ENCODE data around the gene LRRC10. TPM values are rescaled to one million over a fixed set of nuclear protein-coding genes. Genes with fewer than 3 reads are reported as not detected.

LRRC10 gene
- total RNA-seq, 4 donors from 2014 or later = not detected

DNA sequence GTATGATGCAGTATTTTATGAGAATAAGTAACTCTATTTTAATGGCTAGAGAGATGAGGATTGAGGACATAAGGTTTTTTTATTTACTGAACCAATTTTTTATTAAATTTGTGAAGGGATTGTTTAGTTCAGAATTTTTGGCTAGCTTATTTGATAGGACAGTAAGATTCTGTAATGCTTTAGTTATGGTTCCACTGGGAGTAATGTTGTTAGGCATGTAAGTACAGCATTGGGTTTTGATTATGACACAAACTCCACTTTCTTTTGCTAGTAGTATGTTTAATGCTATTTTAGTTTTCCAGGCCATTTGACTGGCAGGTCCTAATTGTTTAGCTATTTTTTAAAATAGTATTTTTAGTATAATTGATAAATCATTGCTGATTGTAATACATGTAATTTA is 33.8 kb upstream of the LRRC10 start:
- Histone ChIP-seq H3K9me3 (no peaks in the 10 kb centered on the region), H3K4me3 (no peak overlapping the region), H3K4me1 (no peaks in the 10 kb centered on the region), H3K27me3 (no peaks in the 10 kb centered on the region), H3K36me3 (no peaks in the 10 kb centered on the region), H3K27ac (no peak overlapping the region)
- DNase-seq = no peak
- TF ChIP-seq POLR2A (IDR thresholded peaks at IDR 0.05) = no peak
- TF ChIP-seq, protein P1, sequence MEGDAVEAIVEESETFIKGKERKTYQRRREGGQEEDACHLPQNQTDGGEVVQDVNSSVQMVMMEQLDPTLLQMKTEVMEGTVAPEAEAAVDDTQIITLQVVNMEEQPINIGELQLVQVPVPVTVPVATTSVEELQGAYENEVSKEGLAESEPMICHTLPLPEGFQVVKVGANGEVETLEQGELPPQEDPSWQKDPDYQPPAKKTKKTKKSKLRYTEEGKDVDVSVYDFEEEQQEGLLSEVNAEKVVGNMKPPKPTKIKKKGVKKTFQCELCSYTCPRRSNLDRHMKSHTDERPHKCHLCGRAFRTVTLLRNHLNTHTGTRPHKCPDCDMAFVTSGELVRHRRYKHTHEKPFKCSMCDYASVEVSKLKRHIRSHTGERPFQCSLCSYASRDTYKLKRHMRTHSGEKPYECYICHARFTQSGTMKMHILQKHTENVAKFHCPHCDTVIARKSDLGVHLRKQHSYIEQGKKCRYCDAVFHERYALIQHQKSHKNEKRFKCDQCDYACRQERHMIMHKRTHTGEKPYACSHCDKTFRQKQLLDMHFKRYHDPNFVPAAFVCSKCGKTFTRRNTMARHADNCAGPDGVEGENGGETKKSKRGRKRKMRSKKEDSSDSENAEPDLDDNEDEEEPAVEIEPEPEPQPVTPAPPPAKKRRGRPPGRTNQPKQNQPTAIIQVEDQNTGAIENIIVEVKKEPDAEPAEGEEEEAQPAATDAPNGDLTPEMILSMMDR (IDR thresholded peaks at IDR 0.05) = no peak
- intact Hi-C loops (cut with DNase I; ENCODE audit: low total_unique reads) = no loop called here

DNA sequence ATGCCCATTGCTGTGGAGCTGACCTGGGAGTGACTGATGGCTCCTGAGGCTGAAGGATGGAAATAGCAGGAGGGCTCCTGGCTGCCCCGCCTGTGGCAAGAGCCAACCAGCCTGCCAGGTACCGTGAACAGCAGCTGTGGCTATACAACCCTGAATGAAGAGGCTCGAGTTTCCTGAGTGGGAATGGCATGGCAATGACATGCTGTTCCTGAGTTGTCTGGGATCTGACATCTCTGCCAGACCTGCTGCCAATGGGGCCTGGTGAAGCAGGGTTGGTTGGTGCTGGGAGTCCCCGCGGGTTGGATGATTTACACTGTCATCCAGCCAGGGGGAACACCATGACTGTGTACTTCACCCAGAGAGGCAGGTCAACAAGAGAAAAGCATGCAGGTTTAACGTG is 31.8 kb upstream of the LRRC10 start:
- no peak for DNase-seq
- no peak overlapping the region for H3K27ac ChIP-seq
- intact Hi-C loops (cut with DNase I; ENCODE audit: low total_unique reads) = no loop called here

DNA sequence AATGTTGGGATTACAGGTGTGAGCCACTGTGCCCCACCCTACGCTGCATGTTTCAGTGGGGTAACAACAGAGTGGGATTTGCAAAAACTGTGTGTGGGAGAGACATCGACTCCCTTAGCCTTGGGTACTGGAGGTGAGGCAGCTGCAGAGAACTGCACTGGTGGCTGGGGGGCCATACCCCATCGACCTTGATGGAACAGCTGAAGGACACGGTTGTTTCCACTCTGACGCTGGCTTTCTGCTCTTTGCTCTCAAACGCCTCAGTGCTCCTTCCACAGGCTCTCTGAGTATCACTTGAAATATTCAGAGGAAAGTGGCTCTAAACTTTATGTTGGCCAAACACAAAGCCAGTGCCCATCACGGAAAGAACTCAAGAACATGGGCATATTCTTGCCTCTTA is 30.8 kb upstream of the LRRC10 start:
- no peak for TF ChIP-seq POLR2A (IDR thresholded peaks at IDR 0.05)
- TF ChIP-seq, protein P1 (IDR thresholded peaks at IDR 0.05) = no peak
- intact Hi-C loops (cut with DNase I; ENCODE audit: low total_unique reads) = no loop called here
- Histone ChIP-seq H3K4me3 (no peak overlapping the region), H3K27me3 (no peaks in the 10 kb centered on the region), H3K4me1 (no peaks in the 10 kb centered on the region), H3K27ac (no peak overlapping the region), H3K36me3 (no peaks in the 10 kb centered on the region), H3K9me3 (no peaks in the 10 kb centered on the region)
- DNase-seq = no peak

More for the DNA sequence above, 31.8 kb upstream of the LRRC10 start:
- no peaks in the 10 kb centered on the region for H3K9me3 ChIP-seq
- H3K4me1 ChIP-seq = no peaks in the 10 kb centered on the region
- no peak overlapping the region for H3K4me3 ChIP-seq
- no peaks in the 10 kb centered on the region for H3K27me3 ChIP-seq
- TF ChIP-seq, protein P1 (IDR thresholded peaks at IDR 0.05) = no peak
- TF ChIP-seq POLR2A (IDR thresholded peaks at IDR 0.05) = no peak
- H3K36me3 ChIP-seq = no peaks in the 10 kb centered on the region

DNA sequence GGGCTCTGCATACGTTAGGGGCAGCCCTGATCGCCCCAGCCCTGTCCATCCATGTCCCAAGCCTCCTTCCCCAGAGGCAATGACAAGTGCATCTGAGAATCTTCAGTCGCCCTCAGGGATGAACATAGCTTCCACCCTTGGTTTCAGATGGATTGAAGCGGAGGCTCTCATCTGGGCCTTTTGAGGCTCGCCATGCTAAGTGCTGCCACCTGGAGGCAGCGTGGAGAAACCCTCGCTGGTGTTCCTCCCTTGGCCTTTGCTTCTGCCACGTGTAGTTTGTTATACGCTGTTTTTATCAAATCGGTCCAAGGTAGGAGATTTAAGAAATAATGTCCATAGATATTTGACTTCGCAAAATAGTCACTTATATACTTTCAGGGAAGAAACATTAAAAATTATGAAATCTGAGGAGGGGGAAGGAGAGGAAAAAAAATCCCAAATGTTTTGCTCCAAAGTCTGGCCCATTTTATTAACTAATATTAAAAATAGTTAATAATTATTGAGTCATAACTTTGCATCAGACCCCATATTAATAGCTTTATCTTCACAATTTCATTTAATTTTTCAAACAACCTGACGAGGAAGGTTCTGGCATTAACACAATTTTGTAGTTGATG is 28.8 kb upstream of the LRRC10 start:
- TF ChIP-seq POLR2A (IDR thresholded peaks at IDR 0.05) = no peak
- TF ChIP-seq, protein P1 (IDR thresholded peaks at IDR 0.05) = peak; percentile 46 to 83 (median 60)
- H3K4me1 ChIP-seq = no peaks in the 10 kb centered on the region
- DNase-seq = peak; percentile 46 to 50
- H3K4me3 ChIP-seq = no peak overlapping the region
- H3K36me3 ChIP-seq = no peaks in the 10 kb centered on the region
- intact Hi-C loops (cut with DNase I; ENCODE audit: low total_unique reads) = no loop called here
- no peaks in the 10 kb centered on the region for H3K9me3 ChIP-seq
- H3K27me3 ChIP-seq = no peaks in the 10 kb centered on the region
- no peak overlapping the region for H3K27ac ChIP-seq

DNA sequence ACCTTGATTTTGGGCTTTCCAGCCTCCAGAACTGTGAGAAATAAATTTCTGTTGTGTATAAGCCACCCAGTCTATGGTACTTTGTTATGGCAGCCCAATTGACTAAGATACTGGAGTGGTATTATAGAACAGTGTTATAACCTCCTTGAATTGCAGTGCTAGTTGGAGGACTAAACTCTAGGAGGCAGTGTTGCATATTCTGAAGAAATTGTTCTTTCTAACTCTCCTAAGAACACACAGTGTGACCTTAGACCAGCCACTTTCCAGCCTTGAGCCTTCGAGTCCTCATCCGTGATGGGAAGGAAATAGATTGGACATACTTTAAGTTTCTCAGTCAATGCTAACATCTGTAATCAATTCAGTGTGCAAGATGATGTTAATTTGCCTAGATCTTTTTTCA is 22.4 kb upstream of the LRRC10 start:
- H3K4me3 ChIP-seq = no peak overlapping the region
- no peaks in the 10 kb centered on the region for H3K36me3 ChIP-seq
- no peaks in the 10 kb centered on the region for H3K9me3 ChIP-seq
- no peak for DNase-seq
- intact Hi-C loops (cut with DNase I; ENCODE audit: low total_unique reads) = no loop called here
- H3K27ac ChIP-seq = no peak overlapping the region
- no peaks in the 10 kb centered on the region for H3K4me1 ChIP-seq
- TF ChIP-seq, protein P1 (IDR thresholded peaks at IDR 0.05) = no peak
- no peaks in the 10 kb centered on the region for H3K27me3 ChIP-seq

All from uterus (tissue), 4 donors.